Activated T-cell treated with anti-CD3 and anti-CD28 coated beads, Interleukin-2, amount 50 U/mL, for 72 hours (primary cell): ENCODE data around the gene MLIP. TPM values are rescaled to one million over a fixed set of nuclear protein-coding genes. Genes with fewer than 3 reads are reported as not detected.

Experiments
- total RNA-seq, 2 donors: library from RNA; stranded (reverse); gene quantifications; one replicate each; pipeline ENCODE4 v1.2.3, GENCODE V29; 2022

The MLIP gene
- total RNA-seq, 2 donors from 2014 or later: not detected

Other genes starting within 250 kb of the MLIP start
- not detected for gene TINAG, start 197.0 kb downstream of the MLIP start, total RNA-seq